ENCODE results near the gene AFTPH.

AFTPH gene

DNA sequence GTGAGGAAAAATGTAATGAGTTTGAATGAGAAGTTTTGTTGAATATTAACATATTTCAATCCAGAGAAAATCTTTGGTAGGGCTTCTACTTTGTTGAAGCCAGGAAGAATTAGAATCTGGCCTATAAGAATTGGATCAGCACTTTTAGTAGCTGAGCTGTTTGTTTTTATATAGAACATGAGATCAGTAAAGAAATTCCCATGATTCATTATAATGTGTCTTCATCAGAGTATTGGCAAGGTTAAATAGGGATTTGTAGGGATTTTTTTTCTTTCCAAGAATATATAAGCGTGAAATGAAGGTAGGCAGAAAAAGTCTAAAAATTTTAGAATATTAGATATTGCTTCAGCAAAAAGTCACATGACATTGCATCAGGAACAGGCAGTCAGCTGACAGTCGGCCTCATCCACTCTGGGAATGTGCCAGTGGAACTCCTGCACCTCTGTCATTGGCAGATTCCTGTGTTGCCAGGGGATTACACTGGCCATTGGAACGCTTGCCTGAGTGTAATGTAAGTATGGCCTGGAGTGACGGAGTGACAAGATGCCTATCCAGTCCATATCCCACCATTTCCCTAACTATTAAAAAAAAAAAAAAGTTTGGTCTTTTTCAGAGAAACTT is 69.0 kb downstream of the AFTPH start:
- DNase-seq = no peak

DNA sequence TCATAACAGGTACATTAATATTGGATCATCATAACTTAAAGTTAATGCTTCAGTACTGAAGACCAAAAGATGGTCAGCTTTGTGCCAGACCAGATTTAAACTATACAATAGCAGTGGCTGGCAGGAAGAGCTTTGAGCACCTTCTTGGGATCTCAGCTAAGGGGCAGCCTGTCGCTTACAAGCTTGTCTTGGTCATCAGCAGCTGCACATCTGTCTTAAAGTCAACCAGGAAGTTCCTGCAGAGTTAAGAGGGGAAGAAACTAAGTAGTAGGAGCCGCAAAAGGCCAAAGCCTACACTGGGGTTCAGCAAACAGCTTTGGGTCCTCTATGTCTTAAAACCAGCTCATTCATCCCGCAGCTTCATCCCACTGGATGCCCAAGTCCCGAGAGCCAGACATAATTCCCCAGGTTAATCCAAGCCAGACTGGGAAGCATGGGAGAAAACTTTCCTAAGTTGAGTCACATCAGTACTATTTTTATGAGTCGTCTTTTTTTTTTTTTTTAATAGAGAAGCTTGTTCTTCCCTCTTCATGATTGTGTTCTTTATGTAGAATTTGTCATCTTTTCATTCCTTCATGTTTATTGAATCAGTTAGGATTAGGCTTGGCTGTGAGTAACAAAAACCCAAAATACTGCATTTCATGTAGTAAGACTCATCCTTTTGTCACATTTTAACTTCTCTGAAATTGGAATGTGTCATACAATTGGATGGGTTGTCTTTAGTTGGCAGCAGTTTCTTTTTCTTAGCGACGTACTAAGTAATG is 70.3 kb downstream of the AFTPH start:
- no peak for DNase-seq

DNA sequence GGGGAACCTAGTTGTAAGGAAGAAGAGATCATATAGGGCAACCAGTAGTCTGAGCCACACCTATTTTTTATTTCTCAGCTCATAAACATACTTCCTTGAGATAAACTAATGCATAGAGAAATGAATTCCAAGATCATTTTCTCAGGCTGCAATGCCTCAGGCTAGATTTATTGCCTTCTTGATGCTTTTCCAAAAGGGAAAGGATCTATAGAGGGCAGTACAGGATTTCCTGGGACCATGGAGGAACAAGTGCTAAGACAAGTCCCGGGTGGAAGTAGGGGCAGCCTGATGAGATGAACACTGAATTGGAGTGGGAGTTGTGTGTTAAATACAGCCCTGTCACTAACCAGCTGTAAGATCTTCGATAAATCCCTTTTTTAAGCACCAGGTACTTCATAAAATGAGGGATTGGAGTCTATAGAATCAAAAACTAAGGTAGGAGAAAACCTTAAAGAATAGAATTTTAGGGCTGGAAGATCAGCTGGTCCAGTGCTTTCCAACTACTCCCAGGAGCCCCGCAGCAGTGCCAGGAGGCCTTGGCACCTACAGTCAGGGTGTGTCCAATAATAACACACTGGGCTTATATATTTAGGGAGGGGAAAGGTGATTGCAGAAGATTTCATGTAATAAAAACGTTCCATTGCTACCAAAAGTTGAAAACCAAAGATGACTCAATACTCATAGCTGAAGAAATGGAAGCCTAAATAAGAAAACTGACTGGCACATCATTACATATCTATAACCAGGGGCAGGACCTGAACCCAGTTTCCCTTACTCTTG is 71.5 kb downstream of the AFTPH start:
- no peak for DNase-seq

DNA sequence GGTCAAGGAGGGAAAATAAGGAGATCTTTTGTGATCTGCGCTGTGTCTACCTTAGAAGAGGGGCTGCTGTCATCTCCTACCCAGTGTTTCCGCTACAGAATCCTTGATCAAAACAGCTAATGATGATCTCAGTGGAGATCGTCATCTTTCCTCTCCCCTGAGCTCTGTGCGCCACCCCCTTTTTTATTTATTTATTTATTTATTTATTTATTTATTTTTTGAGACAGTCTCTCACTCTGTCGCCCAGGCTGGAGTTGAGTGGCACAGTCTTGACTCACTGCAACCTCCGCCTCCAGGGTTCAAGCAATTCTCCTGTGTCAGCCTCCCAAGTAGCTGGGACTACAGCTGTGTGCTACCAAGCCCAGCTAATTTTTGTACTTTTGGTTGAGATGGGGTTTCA is 74.1 kb downstream of the AFTPH start:
- no peak for DNase-seq

DNA sequence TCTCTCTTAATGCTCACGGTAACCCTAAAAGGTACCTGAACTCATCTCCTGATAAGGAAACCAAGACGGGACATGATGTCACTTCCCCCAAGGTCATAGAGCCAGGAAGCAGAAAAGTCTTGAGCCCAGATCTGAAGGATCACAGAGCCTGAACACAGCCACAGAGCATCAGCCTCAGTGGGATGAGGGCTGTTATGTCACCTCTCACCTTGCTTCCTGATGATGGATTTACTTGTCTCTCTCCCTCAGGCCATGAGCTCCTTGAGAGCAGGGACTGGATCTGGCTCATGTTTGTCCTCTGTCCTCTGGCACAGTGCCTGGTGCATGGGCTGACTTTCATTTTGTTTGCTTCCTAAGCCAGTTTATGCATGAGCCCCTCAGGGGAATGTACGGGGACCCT is 75.3 kb downstream of the AFTPH start:
- no peak for DNase-seq

DNA sequence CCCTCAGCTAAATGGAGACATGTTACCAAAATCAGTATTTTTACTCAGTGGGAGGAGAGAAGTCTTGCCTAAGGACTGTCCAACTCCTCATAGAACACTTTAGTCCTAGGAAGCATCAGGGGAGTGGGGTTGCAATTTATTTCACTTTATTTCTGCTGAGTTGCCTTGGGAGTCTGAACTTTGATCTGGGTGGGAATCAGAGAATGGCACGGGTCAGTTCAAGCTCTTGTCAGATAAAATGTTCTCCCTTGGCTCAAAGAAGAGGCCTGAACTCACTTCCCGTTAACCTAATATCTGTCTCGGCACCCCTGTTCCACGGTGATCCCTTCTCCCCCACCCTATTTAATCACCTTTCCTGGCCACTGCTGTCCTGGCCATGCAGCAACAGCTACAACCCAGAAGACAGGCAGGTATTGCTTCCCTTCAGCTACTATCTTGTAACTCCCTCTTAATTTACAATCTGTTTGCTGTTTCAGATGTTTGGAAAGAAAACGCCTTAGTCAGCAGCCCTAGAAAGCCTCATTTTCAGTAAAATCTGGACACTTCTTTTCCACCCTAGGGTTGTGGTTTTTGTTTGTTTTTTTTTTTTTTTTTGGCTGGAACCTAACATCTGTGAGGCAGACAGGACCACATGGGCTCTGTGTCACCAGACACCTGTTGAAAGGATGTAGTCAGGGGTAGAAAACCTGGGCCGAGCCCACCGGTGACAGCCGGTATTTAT is 77.1 kb downstream of the AFTPH start:
- no peak for DNase-seq

DNA sequence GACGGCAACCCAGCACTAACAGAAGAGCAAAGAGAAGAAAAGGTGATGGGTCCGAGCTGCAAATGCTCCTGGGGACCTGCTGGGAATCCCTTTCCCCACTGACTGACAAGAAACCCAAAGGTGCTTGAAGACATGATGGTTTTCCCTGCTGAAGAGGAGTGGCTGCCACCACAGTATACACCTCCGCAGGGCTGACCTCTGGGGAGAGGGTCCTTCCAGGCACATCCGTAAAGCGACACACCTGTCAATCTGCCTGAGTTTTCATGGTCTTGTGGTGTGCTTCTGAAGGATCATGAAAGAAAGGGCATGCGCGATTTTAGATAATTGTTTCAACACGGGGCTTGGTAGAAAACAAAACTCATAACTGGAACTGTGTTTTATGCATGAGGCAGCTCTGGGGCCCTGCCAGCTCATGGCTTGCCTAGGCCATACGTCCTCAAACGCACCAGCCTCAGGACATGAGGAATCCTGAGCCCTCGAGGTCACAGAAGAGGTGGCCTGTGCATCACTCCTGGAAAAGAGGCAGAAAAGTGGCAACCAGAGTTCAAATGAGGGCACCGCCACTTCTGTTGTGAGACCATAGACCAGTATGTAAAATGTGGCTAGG is 77.8 kb downstream of the AFTPH start:
- no peak for DNase-seq

DNA sequence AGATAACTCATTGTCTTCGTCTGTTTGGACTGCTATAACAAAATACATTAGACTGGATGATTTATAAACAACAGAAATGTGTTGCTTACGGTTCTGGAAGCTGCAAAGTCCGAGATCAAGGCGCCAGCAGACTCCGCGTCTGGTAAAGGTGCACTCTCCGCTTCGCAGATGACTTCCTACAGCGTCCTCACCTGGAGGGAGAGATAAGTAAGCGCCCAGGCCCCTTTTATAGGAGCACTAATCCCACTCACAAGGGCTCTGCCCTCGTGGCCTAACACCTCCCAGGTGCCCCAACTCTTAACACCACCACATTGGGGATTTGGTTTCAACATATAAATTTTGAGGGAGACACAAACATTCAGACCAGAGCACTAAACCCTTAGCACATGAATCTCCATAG is 78.3 kb downstream of the AFTPH start:
- no peak for DNase-seq

DNA sequence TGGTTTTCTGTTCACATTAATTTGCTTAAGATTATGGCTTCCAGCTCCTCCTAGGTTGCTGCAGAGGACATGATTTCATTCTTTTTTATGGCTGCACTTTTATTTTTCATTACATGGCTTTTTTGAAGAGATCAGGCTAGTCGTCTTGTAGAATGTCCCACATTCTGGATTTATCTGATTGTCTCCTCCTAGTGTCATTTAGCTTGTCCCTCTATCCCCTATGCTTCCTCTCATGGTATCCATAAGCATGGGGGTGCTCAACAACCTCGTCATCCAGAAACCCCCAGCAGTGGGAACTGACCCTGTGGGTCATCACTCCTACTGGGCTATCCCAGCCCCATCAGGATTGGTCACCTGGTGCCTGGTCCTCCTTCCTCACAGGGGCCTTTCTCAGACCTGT is 80.0 kb downstream of the AFTPH start:
- DNase-seq = no peak

DNA sequence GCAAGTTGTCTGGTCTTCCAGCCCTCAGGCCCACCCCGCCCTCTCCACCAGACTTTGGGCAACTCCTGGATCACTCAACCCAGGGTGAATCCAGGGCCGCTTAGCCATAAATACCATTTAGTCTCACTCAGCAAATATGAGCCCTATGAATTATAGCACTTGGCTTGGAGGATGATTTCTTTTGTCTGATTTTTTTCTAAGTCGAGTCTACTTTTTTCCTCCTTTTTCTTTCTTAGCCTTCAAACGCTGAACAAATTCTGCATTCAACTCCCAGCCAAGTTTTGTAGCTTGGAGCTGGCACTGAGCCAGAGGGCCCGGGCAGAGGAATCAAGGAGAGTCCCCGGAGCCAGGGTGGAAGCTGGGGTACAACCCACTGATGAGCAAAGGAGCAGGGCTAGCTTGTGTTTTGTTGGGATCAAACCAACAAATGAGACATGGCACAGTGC is 80.9 kb downstream of the AFTPH start:
- DNase-seq = no peak

DNA sequence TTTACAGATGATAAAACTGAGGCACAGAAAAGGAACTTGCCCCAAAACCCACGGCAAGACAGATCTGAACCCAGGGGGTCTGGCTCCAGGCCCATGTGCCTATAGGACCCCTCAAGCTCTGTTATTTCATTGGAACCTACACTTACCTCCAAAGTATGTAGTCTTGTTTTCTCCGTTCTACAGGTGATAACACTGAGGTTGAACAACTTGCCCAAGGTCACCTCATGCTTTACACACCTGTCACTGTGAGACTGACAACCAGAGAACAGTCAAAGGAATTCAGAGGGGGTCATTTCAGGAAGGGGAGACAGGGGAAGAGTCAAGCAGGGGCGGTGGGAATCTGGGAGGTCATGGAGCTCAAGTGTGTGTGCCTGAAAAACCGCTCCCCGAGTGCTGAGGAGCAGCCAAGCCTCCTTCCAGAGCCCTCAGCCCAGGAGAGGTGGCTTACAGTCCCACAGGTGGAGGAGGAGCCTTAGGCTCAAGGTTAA is 81.9 kb downstream of the AFTPH start:
- DNase-seq = no peak

DNA sequence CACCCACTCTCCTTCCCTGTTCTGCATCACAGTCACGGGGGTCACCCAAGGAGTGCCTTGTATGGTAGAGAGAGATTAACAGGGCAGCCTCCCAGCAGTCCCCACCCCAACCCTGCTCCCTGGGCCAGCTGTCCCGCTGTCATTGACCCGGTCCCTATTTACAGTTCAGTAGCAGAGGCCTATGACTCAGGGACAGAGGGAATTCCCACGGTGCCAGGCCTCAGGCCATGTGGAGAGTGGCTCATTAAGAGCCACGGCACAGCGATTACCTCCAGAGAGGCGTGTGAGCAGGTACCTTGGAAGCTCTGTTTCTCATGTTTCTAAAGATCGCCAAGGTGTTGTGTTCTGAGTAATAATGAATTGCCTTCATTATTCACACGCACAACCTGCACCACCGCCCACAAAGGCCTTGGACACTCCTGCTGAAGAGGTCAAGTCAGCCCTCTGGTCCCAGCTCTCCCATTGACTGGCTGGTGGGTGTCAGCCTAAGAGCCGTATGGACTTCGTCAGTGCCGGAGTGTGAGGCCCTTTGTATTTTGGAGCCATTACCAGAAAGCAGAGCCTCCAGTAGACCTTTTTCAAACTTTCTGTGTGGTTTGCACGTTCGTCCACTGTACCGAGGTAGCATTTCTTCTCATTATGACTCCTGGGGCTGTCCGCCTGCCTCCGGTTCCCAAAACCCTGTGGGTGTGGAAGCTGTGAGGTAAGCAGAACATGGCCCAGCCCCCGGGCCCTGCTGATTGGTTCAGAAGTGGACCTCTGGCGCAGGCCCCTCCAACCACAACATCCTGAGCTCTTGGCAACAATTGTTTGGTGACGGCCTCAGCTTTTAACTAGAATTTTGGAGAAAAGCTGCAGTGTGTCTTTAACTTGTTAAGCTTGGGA is 82.6 kb downstream of the AFTPH start:
- DNase-seq = peak; percentile 81

DNA sequence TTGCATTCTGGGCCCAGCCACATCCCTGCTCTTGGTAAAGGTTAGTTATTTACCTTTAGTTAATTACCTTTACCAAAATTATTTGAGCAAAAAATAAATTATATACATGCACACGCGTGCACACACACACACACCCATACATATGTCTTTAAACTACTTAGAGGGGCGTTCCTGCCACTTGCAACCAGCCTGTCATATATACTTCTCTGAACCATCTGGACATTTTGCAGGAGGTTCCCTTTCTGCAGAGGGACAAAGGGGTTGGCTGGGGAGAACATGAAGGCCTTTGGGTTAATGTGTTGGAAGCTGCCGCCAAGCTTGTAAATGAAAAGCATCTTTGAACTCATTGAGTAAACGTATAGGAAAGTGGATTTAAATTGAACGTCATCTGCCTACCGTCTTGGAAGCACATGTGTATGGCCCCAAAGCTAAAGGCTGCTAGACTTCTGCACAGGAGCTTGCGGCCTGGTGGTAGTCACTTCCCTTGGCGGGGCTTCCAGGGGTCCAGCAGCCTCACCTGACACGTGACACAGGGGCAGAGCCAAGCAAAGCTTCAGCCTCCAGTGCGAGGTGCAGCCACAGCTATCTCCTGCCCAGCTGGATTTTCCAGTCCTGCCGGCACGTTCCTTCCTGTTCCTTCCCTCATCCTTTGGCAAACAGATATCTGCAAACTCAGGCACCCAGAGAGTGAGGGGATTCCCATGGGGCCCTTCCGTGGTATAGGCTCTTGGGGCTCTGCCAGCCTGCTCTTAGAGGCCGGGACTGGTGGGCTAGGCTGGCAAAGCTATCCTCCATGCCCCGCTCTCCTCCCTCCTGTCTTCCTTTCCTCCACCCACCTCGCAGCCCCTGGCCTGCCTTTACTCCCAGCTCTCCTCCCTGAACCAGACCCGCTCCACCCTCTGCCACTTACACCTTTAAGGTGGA is 83.5 kb downstream of the AFTPH start:
- no peak for DNase-seq

DNA sequence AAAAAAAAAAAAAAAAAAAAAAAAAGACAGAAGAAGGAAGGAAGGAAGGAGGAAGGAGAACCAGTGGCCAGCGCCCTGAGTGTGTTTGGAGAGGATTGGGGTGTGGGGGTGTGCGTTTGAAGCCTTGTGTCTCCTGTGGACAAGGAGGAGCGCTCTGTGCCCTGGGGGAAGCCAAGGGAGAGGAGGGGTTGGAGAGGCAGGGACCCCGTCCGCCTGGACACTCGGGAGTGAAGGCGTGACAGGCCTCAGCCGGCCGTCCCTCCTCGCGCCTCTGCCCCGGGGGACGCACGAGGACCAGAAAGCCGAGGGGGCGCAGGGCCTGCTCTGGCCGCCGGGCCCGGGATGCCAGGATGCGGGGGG is 84.7 kb downstream of the AFTPH start:
- DNase-seq = no peak

DNA sequence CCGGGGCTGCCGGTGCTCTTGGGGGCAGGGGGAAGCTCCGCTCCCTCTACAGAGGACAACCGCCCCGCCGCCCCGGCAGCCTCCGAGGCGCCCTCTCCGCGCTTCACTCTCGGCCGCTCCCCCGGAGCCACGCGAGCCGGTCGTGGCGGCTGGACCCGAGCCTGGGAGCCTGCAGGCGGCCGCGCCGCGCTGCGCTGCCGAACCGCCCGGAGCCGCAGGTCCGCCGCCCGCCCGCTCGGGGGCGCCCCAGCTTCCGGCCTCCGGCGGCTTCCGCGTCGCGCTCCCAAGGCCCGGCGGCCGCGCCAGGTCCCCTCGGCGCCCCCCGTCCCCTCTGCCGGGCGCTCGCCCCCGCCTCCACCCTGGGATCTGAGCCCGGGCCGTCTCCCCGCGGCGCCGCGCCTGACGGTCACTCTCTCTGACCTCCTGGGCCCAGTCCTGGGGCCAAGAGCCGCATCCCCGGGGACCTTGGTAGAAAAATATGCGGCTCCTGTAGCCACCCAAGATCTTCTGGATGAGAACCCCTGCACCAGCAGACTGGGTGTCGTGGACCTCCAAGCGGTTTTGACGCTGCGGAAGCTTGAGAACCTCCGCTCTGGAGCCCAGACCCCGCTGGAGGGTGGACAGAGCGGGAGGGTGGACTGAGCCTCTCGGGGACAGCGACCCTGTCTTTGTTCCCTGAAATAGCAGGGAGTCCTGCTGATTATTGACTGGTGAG is 85.3 kb downstream of the AFTPH start:
- DNase-seq = peak; percentile 41 to 46

DNA sequence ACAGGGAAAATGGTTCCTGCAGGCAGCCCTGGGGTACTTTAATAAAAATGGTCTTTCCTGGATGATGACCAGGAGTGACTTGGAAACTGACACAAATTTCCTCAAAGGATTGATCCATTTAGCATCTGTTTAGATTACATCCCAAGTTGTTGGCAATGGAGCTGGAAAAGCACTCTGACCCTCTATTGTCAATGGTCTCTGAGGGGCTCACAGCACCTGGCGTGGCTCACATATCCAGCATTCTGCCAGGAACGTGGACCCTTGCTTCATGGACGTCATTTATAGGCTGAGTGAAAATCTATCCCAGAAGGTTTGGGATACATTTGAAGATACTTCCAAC is 85.8 kb downstream of the AFTPH start:
- no peak for DNase-seq

DNA sequence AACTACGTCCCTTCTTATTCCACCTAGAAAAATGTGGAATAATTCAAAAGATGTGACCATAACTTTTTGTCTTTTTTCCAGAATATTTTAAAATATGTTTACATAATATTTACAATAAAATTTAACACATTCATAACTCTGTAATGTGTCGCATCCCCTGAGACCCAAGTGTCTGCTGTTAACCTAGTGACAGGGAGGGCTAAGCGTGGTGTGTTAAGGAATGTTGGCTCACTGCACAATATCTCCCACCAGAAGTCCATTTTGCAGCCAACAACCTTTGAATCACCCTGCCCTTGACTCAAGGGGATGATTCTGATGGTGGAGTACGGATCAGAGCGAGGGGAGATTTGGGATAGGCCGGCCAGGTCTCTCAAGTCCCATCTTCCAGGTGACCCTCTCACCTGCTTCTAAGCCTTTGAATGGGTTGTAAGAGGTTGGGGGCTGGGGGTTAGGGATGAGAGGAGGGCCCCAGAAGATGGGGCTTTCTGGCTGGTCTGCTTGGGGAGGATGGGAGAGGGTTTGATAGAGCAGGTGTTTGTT is 86.3 kb downstream of the AFTPH start:
- no peak for DNase-seq

DNA sequence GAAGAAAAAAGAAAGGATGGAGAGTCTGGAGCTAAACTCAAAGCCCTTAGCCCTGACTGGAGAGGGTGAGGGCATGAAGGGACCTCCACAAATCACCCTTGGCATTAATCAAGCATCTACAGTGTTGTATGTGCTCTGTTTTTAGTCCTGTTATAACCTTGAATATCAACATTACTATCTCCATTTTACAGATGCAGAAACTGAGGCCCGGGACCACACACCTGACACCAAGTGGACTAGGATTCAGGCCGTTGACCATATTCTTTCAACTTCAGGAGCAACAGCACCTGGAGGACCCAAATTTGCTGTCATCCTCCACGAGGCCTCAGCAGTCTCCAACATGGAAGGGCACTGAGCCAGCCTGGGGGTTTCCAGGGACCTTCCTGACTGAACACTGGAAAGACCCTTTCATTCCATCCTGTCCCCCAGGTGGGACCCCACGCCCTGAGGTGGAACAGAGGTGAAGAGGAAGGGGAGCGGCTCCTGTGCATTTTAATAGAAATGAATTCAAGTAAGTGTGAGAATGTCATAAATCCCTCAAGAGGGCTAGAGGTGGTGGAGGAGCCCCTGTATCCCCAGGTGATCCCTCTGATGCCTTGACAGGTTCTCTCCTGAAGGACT is 88.6 kb downstream of the AFTPH start:
- no peak for DNase-seq

DNA sequence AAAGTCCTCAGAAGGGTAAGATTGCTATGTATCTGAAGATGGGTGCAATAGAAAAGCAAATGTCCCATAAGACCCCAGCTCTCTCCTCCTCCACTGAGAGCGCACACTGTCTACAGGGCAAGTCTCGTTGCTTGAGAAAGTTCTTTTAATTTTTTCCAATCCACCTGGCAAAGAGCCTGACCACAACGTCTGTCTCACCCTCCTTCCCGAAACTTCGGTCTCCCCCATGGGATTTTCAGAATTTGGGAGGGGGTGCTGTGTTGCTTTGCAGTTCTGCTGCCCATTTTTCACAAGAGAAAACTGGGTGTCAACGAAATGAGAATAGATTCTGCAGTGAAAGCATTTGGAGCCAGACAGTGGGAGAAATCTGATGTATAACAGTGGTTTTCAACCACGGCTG is 89.1 kb downstream of the AFTPH start:
- no peak for DNase-seq
